ENCODE data around the gene GPR87.
A peak's percentile ranks its signal among the peaks of the same experiment; 100 is the strongest.

Gene GPR87

GRCh38 chr3:151281671-151282324, 34.8 kb downstream of the GPR87 start:
- no peak for DNase-seq

GRCh38 chr3:151278230-151278629, 38.4 kb downstream of the GPR87 start, which contains the start of gene P2RY14:
Gene P2RY14 (minus strand): TSS chr3:151278542. CDS start chr3:151214316, 64,226 bp downstream.
- no peak for DNase-seq

- peak; percentile 48 for DNase-seq
Measured at GRCh38 chr3:151276687-151277042, 40.0 kb downstream of the GPR87 start.

- no peak for DNase-seq
Measured at GRCh38 chr3:151276038-151276686, 40.5 kb downstream of the GPR87 start.

GRCh38 chr3:151275091-151275490, 41.5 kb downstream of the GPR87 start:
- DNase-seq = no peak

- DNase-seq = no peak
Measured at GRCh38 chr3:151269631-151270030, 47.0 kb downstream of the GPR87 start.

- peak; percentile 30 for DNase-seq
Measured at GRCh38 chr3:151268267-151269235, 48.1 kb downstream of the GPR87 start.

GRCh38 chr3:151267066-151267465, 49.6 kb downstream of the GPR87 start:
- DNase-seq = no peak

- DNase-seq = no peak
Measured at GRCh38 chr3:151265866-151266265, 50.8 kb downstream of the GPR87 start.

- DNase-seq = no peak
Measured at GRCh38 chr3:151265166-151265565, 51.5 kb downstream of the GPR87 start.

GRCh38 chr3:151264605-151265004, 52.0 kb downstream of the GPR87 start:
- DNase-seq = no peak

- no peak for DNase-seq
Measured at GRCh38 chr3:151262871-151263525, 53.6 kb downstream of the GPR87 start.

GRCh38 chr3:151259664-151260063, 57.0 kb downstream of the GPR87 start:
- DNase-seq = no peak

GRCh38 chr3:151256749-151257148, 59.9 kb downstream of the GPR87 start:
- DNase-seq = no peak

- DNase-seq = no peak
Measured at GRCh38 chr3:151248772-151249337, 67.8 kb downstream of the GPR87 start.

Data from CD4-positive, alpha-beta T cell treated with Interleukin-17A for 4 hours (primary cell).